MCF 10A (cell line): ENCODE measurements around the gene SPEF2. TPM values are rescaled to one million over a fixed set of nuclear protein-coding genes. Genes with fewer than 3 reads are reported as not detected.

Source experiments
- BruUV-seq: library from RNA; stranded (reverse); fragments of 400-500 nt; replicated peaks from 2 replicates; lab custom pipeline; 2021; lab: Mats Ljungman, UMichigan
- CTCF ChIA-PET: fragments of 300-600 bp; sonication (Branson Sonifier 250); formaldehyde crosslinking; extraction: SDS; loops from one replicate; lab custom pipeline; 2021; ENCODE audit warnings: antibody characterized with exemption, inconsistent platforms; lab: Yijun Ruan, JAX
- POLR2A ChIA-PET: fragments of 300-600, 350-650 bp; sonication (Branson Sonifier 250); formaldehyde crosslinking; extraction: SDS; loops from one replicate; lab custom pipeline; 2020; ENCODE audit warnings: antibody characterized with exemption, inconsistent platforms; lab: Yijun Ruan, JAX
- DNase-seq: peaks from one replicate; pipeline ENCODE4 v3.0.0-alpha.2; 2018; ENCODE audit not compliant: unreplicated experiment
- H3K27ac Mint-ChIP-seq: one replicate; pipeline ENCODE4 v1.8.0; 2022; ENCODE audit warnings: mild to moderate bottlenecking, low read depth, mixed read lengths; ENCODE audit not compliant: unreplicated experiment
- H3K27me3 Mint-ChIP-seq: one replicate; pipeline ENCODE4 v1.8.0; 2022; ENCODE audit warnings: mixed read lengths; ENCODE audit not compliant: insufficient read depth, unreplicated experiment
- H3K36me3 Mint-ChIP-seq: one replicate; pipeline ENCODE4 v1.8.0; 2022; ENCODE audit warnings: mild to moderate bottlenecking, moderate library complexity, mixed read lengths; ENCODE audit not compliant: insufficient read depth, unreplicated experiment
- H3K4me1 Mint-ChIP-seq: one replicate; pipeline ENCODE4 v1.8.0; 2022; ENCODE audit warnings: mixed read lengths; ENCODE audit not compliant: insufficient read depth, unreplicated experiment
- H3K4me3 Mint-ChIP-seq: one replicate; pipeline ENCODE4 v1.8.0; 2022; ENCODE audit warnings: mild to moderate bottlenecking, moderate library complexity, mixed read lengths; ENCODE audit not compliant: unreplicated experiment
- H3K9me3 Mint-ChIP-seq: one replicate; pipeline ENCODE4 v1.8.0; 2022; ENCODE audit warnings: mixed read lengths; ENCODE audit not compliant: unreplicated experiment
- intact Hi-C: fragments of 100-400 bp; cut with micrococcal nuclease; formaldehyde crosslinking; loops from 2 replicates; pipeline ENCODE4 v1.14.1; 2022
- total RNA-seq: library from RNA; stranded (reverse); gene quantifications from 2 replicates; pipeline ENCODE4 v1.2.3, GENCODE V29; 2022
- TF ChIP-seq, protein P1 (sequence below): fragments of 200-600 bp; IDR thresholded peaks from one replicate; pipeline ENCODE4 v1.8.0; 2022; ENCODE audit warnings: antibody characterized with exemption, mild to moderate bottlenecking; ENCODE audit not compliant: unreplicated experiment

SPEF2 gene
- total RNA-seq, 1 experiment from 2014 or later = 5.3 TPM

DNA sequence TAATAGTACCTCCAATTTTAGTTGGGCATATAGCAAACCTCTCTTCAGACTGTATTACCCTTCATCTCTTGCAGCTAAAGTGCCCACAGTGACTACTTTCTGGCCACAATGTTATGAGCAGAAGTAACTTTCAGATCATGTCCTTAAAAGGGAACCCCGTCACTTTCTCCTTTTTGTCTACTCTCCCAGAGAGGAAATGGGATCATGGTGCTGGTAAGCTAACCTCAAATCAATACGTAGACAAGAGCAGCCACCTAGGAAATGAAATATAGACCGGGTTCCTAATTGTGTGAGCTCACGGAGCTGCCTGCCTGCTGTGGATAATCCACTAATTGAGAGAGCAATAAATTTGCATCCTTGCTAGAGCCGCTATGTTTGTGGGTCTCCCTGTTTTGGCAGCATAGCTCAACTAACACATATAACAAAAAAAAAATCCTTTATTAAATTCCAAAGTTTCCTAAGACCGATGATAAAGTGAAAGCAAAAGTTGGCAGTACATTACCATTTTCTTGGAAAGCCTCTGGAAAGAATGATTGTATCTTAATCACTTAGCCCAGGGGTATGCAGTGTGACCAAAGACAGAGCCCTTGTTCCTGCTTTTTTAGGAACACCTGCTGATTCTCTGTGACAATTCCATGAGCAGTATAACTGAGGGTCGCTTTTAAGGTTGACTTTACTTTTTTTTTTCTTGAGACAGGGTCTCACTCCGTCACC is 233.5 kb downstream of the SPEF2 start:
- H3K27me3 Mint-ChIP-seq = no peaks in the 10 kb centered on the region
- TF ChIP-seq, protein P1, sequence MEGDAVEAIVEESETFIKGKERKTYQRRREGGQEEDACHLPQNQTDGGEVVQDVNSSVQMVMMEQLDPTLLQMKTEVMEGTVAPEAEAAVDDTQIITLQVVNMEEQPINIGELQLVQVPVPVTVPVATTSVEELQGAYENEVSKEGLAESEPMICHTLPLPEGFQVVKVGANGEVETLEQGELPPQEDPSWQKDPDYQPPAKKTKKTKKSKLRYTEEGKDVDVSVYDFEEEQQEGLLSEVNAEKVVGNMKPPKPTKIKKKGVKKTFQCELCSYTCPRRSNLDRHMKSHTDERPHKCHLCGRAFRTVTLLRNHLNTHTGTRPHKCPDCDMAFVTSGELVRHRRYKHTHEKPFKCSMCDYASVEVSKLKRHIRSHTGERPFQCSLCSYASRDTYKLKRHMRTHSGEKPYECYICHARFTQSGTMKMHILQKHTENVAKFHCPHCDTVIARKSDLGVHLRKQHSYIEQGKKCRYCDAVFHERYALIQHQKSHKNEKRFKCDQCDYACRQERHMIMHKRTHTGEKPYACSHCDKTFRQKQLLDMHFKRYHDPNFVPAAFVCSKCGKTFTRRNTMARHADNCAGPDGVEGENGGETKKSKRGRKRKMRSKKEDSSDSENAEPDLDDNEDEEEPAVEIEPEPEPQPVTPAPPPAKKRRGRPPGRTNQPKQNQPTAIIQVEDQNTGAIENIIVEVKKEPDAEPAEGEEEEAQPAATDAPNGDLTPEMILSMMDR = no peak
- peaks cover 43% of the 10 kb centered on the region for H3K4me1 Mint-ChIP-seq
- ChIA-PET CTCF (interaction anchor here (0.6 to 1.5 kb wide), 3 partner anchors 9 to 175 kb away, joined by 3 to 7 read pairs (median 3); no protein-coding TSS in a partner anchor), POLR2A (no interaction called here)
- H3K9me3 Mint-ChIP-seq = peaks cover 7% of the 10 kb centered on the region
- H3K27ac Mint-ChIP-seq = no peak overlapping the region
- H3K36me3 Mint-ChIP-seq = no peaks in the 10 kb centered on the region
- DNase-seq = peak; percentile 43
- peak overlapping the region; percentile 9 for H3K4me3 Mint-ChIP-seq
- no TSS peak for BruUV-seq
- intact Hi-C loops = no loop called here

DNA sequence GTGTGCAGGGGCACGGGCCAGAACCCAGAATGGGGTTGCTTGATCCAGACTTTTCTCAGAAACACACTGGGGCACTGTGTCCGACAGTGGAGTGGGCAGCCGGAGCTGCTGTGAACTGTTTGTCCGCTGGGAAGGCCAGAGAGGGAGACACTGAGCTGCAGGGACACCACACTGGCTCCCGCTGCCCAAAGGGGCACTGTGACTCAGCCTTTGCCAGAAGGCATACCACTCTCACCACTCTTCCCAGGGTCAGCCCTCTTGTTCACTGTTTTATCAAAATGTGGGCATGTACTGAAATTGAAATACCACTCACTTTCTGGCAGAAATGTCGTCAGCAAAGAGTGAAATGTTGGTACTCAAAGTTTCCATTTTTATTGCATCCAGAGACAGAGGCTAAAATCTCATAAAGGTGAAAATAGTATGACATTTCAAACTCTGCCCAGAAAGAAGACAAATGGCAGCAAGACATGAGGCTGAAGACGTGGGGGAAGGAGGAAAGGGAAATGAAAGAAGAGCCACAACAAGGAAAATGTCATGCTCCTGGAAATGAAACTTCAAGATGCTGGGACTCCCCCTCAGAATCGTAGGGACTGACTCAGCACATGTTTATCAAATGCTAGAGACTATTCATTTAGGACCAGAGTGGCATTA is 234.5 kb downstream of the SPEF2 start:
- intact Hi-C loops = no loop called here
- peak; percentile 52 for DNase-seq
- H3K4me1 Mint-ChIP-seq = peaks cover 51% of the 10 kb centered on the region
- H3K27ac Mint-ChIP-seq = no peak overlapping the region
- ChIA-PET CTCF (interaction anchor here (1.2 to 2.1 kb wide), 2 partner anchors 11 to 75 kb away, joined by 3 to 6 read pairs; no protein-coding TSS in a partner anchor), POLR2A (interaction anchor here (0.7 kb wide), 1 partner anchor 14 kb away, joined by 4 read pairs; no protein-coding TSS in a partner anchor)
- H3K27me3 Mint-ChIP-seq = no peaks in the 10 kb centered on the region
- no peak overlapping the region for H3K4me3 Mint-ChIP-seq
- H3K36me3 Mint-ChIP-seq = no peaks in the 10 kb centered on the region
- H3K9me3 Mint-ChIP-seq = no peaks in the 10 kb centered on the region
- no TSS peak for BruUV-seq
- TF ChIP-seq, protein P1 = no peak

DNA sequence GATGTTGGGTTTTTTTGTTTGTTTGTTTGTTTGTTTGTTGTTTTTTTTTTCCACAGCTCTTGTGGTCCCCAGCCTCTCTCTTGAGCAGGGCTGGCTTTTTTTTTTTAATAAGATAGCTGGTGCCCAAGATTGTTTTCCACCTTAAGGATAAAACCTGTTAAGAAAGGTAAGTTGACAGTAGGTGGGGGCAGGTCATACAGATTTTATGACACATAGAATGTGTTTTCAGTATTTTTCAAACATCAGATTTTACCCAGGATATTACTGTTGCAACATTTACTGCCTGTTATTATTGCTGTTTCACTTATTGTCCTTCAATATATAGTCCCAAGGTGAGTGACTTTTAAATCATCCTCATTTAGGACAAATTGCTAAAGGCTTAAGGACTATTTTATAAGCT is 235.1 kb downstream of the SPEF2 start:
- CTCF ChIA-PET = interaction anchor here (1.2 to 2.1 kb wide), 2 partner anchors 11 to 75 kb away, joined by 3 to 6 read pairs; no protein-coding TSS in a partner anchor
- intact Hi-C loops = no loop called here
- H3K4me1 Mint-ChIP-seq = peaks cover 55% of the 10 kb centered on the region
- POLR2A ChIA-PET = no interaction called here
- peak overlapping the region; percentile 50 for H3K27ac Mint-ChIP-seq
- no peaks in the 10 kb centered on the region for H3K36me3 Mint-ChIP-seq
- no peak for DNase-seq
- no peaks in the 10 kb centered on the region for H3K9me3 Mint-ChIP-seq
- TF ChIP-seq, protein P1 = no peak
- no TSS peak for BruUV-seq
- no peak overlapping the region for H3K4me3 Mint-ChIP-seq
- no peaks in the 10 kb centered on the region for H3K27me3 Mint-ChIP-seq

DNA sequence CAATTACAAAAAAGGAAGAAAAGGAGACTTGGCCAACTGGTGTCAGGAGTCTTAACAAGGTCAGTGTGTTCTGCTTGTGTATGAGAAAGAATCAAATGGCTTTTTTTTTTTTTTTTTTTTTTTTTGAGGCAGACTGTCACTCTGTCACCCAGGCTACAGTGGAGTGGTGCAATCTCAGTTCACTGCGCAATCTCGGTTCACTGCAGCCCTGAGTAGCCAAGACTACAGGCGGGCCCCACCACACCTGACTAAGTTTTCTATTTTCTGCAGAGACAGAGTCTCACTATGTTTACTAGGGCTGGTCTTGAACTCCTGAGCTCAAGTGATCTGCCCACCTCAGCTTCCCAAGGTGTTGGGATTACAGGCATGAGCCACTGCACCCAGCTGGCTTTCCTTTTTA is 236.0 kb downstream of the SPEF2 start:
- intact Hi-C loops = no loop called here
- H3K27ac Mint-ChIP-seq = peak overlapping the region; percentile 50
- TF ChIP-seq, protein P1 = no peak
- no peaks in the 10 kb centered on the region for H3K27me3 Mint-ChIP-seq
- POLR2A ChIA-PET = interaction anchor here (1.4 kb wide), 1 partner anchor 19 kb away, joined by 3 read pairs; no protein-coding TSS in a partner anchor
- DNase-seq = peak; percentile 22
- no peak overlapping the region for H3K4me3 Mint-ChIP-seq
- H3K36me3 Mint-ChIP-seq = no peaks in the 10 kb centered on the region
- CTCF ChIA-PET = interaction anchor here (1.1 to 2.1 kb wide), 3 partner anchors 9 to 76 kb away, joined by 3 to 6 read pairs (median 3); no protein-coding TSS in a partner anchor
- no peaks in the 10 kb centered on the region for H3K9me3 Mint-ChIP-seq
- no TSS peak for BruUV-seq
- peaks cover 59% of the 10 kb centered on the region for H3K4me1 Mint-ChIP-seq
